K562 (cell line): ENCODE results near the gene SLC29A3.

Experiments used
- AFF4 ChIP-seq: sonication (generic); formaldehyde crosslinking; IDR thresholded peaks from 2 replicates; pipeline ENCODE4 v1.8.0; 2023; ENCODE audit warnings: mild to moderate bottlenecking, missing genetic modification reagents
- CBX2 ChIP-seq: fragments of 200-600 bp; sonication (generic); IDR thresholded peaks from one replicate; pipeline ENCODE4 v1.6.1; 2012; ENCODE audit warnings: mild to moderate bottlenecking, low read length, inconsistent platforms; ENCODE audit not compliant: insufficient read depth, poor library complexity, severe bottlenecking
- CHD1 ChIP-seq: fragments of 200-600 bp; sonication (generic); IDR thresholded peaks from one replicate; pipeline ENCODE4 v1.6.1; 2012; ENCODE audit warnings: mild to moderate bottlenecking, moderate library complexity, low read length, inconsistent platforms
- CHD2 ChIP-seq: IDR thresholded peaks from 2 replicates; pipeline ENCODE4 v1.6.1; 2011; ENCODE audit warnings: low read depth, low read length
- CTCF ChIP-seq, 3 experiments: IDR thresholded peaks in 2 of 3; conservative IDR thresholded peaks in 1 of 3; 2 replicates each; pipeline ENCODE4 v1.5.1; 2011 to 2012; ENCODE audit warnings: low read length in 3 of 3, mild to moderate bottlenecking in 3 of 3, control low read depth in 2 of 3, improper control_type of control experiment in 1 of 3, inconsistent platforms in 1 of 3, low read depth in 1 of 3, mixed read lengths in 1 of 3, moderate library complexity in 1 of 3; ENCODE audit not compliant: insufficient read depth in 2 of 3
- DDX20 ChIP-seq: fragments of 450-650 bp; IDR thresholded peaks from 2 replicates; pipeline ENCODE4 v1.6.1; 2016; ENCODE audit warnings: missing genetic modification characterization, low read depth, mild to moderate bottlenecking, missing compliant biosample characterization, moderate library complexity
- EZH2 ChIP-seq: IDR thresholded peaks from 2 replicates; pipeline ENCODE4 v1.6.1; 2012; ENCODE audit warnings: low read depth, mild to moderate bottlenecking, inconsistent platforms, low read length, borderline replicate concordance
- PRDM10 ChIP-seq: fragments of 450-650 bp; IDR thresholded peaks from 2 replicates; pipeline ENCODE4 v1.6.1; 2018; ENCODE audit not compliant: partially characterized antibody
- RBM22 ChIP-seq: fragments of 200-400 bp; formaldehyde crosslinking; IDR thresholded peaks from 2 replicates; pipeline ENCODE4 v1.6.1; 2018; ENCODE audit warnings: low read length, low read depth; ENCODE audit not compliant: poor library complexity, severe bottlenecking
- ZBTB7A ChIP-seq: IDR thresholded peaks from 2 replicates; pipeline ENCODE4 v1.6.1; 2011; ENCODE audit warnings: low read depth, mild to moderate bottlenecking, low read length, moderate library complexity, borderline replicate concordance; ENCODE audit not compliant: control insufficient read depth
- ZNF282 ChIP-seq: sonication (generic); formaldehyde crosslinking; IDR thresholded peaks from 2 replicates; pipeline ENCODE4 v1.8.1; 2023; ENCODE audit warnings: missing genetic modification reagents
- ZNF316 ChIP-seq: fragments of 450-650 bp; IDR thresholded peaks from 2 replicates; pipeline ENCODE4 v1.6.1; 2016
- ZNF583 ChIP-seq: fragments of 250-450 bp; sonication (Bioruptor Pico); IDR thresholded peaks from 2 replicates; pipeline ENCODE4 v1.4.0; 2020
- ZNF655 ChIP-seq: fragments of 250-450 bp; sonication (Bioruptor Pico); IDR thresholded peaks from 2 replicates; pipeline ENCODE4 v1.5.0; 2021

- no peak for TF ChIP-seq CTCF (IDR thresholded peaks at IDR 0.05 in 2 of 3, conservative IDR thresholded peaks at IDR 0.05 in 1 of 3; ENCODE audit: insufficient read depth in 2 of 3, low read depth in 1 of 3, low read length in 3 of 3)
- no peak for TF ChIP-seq PRDM10
- TF ChIP-seq CBX2: no peak
- no peak for TF ChIP-seq ZNF583
- no peak for TF ChIP-seq ZNF316
- no peak for TF ChIP-seq AFF4 (CRISPR knock-in tag)
- no peak for TF ChIP-seq ZNF655
- TF ChIP-seq CHD2: no peak
- TF ChIP-seq RBM22: no peak
- no peak for TF ChIP-seq EZH2
- no peak for TF ChIP-seq DDX20 (tag)
- no peak for TF ChIP-seq ZBTB7A
- TF ChIP-seq CHD1: no peak
- no peak for TF ChIP-seq ZNF282 (CRISPR knock-in tag)
Observed at GRCh38 chr10:71401056-71401455, 82.0 kb downstream of the SLC29A3 start.
